Astrocyte (in vitro differentiated cells and primary cell): Measurements from ENCODE around the gene MOB3B. TPM values are rescaled to one million over a fixed set of nuclear protein-coding genes. Genes with fewer than 3 reads are reported as not detected.

Experiments used
- DNase-seq: peaks from one replicate; pipeline ENCODE4 v3.0.0-alpha.2; 2010; ENCODE audit warnings: low read depth
- FAIRE-seq: peaks from 2 replicates; lab custom pipeline; 2011; peaks lifted over from hg19 to GRCh38; lab: Jason Lieb, UNC
- H2AFZ ChIP-seq: 2 replicates; pipeline ENCODE4 v1.6.0; 2012; ENCODE audit warnings: low read depth, low read length, inconsistent platforms
- H3K27ac ChIP-seq: 2 replicates; pipeline ENCODE4 v1.5.1; 2011; ENCODE audit warnings: low read depth, low read length, inconsistent platforms
- H3K27me3 ChIP-seq: 2 replicates; pipeline ENCODE4 v1.6.0; 2011; ENCODE audit warnings: low read length, inconsistent platforms; ENCODE audit not compliant: insufficient read depth
- H3K36me3 ChIP-seq: 2 replicates; pipeline ENCODE4 v1.5.1; 2011; ENCODE audit warnings: low read length, inconsistent platforms; ENCODE audit not compliant: insufficient read depth
- H3K4me1 ChIP-seq: 2 replicates; pipeline ENCODE4 v1.5.1; 2011; ENCODE audit warnings: low read length, inconsistent platforms; ENCODE audit not compliant: insufficient read depth
- H3K4me2 ChIP-seq: 2 replicates; pipeline ENCODE4 v1.6.0; 2012; ENCODE audit warnings: low read length, inconsistent platforms
- H3K4me3 ChIP-seq: 2 replicates; pipeline ENCODE4 v1.5.1; 2011; ENCODE audit warnings: low read depth, mild to moderate bottlenecking, low read length, inconsistent platforms; ENCODE audit not compliant: insufficient read depth
- H3K79me2 ChIP-seq: 2 replicates; pipeline ENCODE4 v1.6.0; 2012; ENCODE audit warnings: mild to moderate bottlenecking, low read length, inconsistent platforms; ENCODE audit not compliant: insufficient read depth
- H3K9ac ChIP-seq: 2 replicates; pipeline ENCODE4 v1.6.0; 2012; ENCODE audit warnings: mild to moderate bottlenecking, low read length, inconsistent platforms
- H3K9me3 ChIP-seq: 2 replicates; pipeline ENCODE4 v1.5.1; 2012; ENCODE audit warnings: low read depth, mild to moderate bottlenecking, low read length, inconsistent platforms; ENCODE audit not compliant: insufficient read depth
- H4K20me1 ChIP-seq: 2 replicates; pipeline ENCODE4 v1.6.0; 2012; ENCODE audit warnings: low read length, inconsistent platforms; ENCODE audit not compliant: insufficient read depth
- H3K27ac Mint-ChIP-seq: one replicate; pipeline ENCODE4 v1.8.0; 2021; ENCODE audit warnings: mild to moderate bottlenecking, mixed read lengths; ENCODE audit not compliant: unreplicated experiment
- H3K27me3 Mint-ChIP-seq: one replicate; pipeline ENCODE4 v1.8.0; 2021; ENCODE audit warnings: low read depth, mixed read lengths; ENCODE audit not compliant: unreplicated experiment
- H3K36me3 Mint-ChIP-seq: one replicate; pipeline ENCODE4 v1.8.0; 2021; ENCODE audit warnings: low read depth, mixed read lengths; ENCODE audit not compliant: unreplicated experiment
- H3K4me1 Mint-ChIP-seq: one replicate; pipeline ENCODE4 v1.8.0; 2021; ENCODE audit warnings: low read depth, mixed read lengths; ENCODE audit not compliant: unreplicated experiment
- H3K4me3 Mint-ChIP-seq: one replicate; pipeline ENCODE4 v1.8.0; 2021; ENCODE audit warnings: mild to moderate bottlenecking, moderate library complexity, mixed read lengths; ENCODE audit not compliant: unreplicated experiment
- H3K9me3 Mint-ChIP-seq: one replicate; pipeline ENCODE4 v1.8.0; 2021; ENCODE audit warnings: mild to moderate bottlenecking, mixed read lengths; ENCODE audit not compliant: unreplicated experiment
- EZH2 ChIP-seq: IDR thresholded peaks from 2 replicates; pipeline ENCODE4 v1.6.1; 2012; ENCODE audit warnings: mild to moderate bottlenecking, low read length, inconsistent platforms; ENCODE audit not compliant: insufficient read depth
- total RNA-seq: library from RNA; stranded (reverse); gene quantifications from 2 replicates; pipeline ENCODE4 v1.2.1, GENCODE V29; 2021
- TF ChIP-seq, protein P1 (sequence below): IDR thresholded peaks from 2 replicates; pipeline ENCODE4 v1.5.1; 2011; ENCODE audit warnings: low read depth, mild to moderate bottlenecking, inconsistent platforms, low read length, moderate library complexity; ENCODE audit not compliant: insufficient read depth

The MOB3B gene
- total RNA-seq, 1 donor from 2014 or later, result 3.9 TPM

DNA sequence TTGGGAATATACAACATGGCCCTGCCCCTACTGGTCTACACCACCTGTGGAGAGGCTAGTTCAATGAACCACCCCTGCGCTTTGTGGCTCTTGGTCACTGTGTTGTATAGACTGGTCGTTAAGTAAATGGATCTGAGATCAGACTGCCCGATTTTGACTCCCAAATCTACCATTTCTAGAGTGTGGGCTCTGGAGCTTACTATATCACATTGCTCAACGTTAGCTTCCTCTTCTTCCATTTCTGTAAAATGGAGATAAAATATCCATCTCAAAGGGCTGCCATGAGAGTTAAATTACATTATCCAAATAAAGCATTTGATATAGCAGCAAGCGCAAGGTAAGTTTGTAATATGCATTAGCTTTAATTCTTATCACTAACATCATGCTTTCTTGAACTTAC is 58.2 kb downstream of the MOB3B start:
- Histone ChIP-seq H3K27ac (no peak overlapping the region), H4K20me1 (no peaks in the 10 kb centered on the region), H3K27me3 (no peaks in the 10 kb centered on the region), H3K4me2 (no peak overlapping the region), H3K9me3 (no peaks in the 10 kb centered on the region), H3K79me2 (no peaks in the 10 kb centered on the region), H3K9ac (no peak overlapping the region), H2AFZ (no peak overlapping the region), H3K36me3 (no peaks in the 10 kb centered on the region), H3K4me1 (peaks cover 4% of the 10 kb centered on the region), H3K4me3 (no peak overlapping the region)
- no peak overlapping the region for H3K4me3 Mint-ChIP-seq
- DNase-seq (no peak), FAIRE-seq (no peak)
- no peaks in the 10 kb centered on the region for H3K27me3 Mint-ChIP-seq
- H3K36me3 Mint-ChIP-seq, result no peaks in the 10 kb centered on the region
- no peaks in the 10 kb centered on the region for H3K9me3 Mint-ChIP-seq
- H3K27ac Mint-ChIP-seq, result no peak overlapping the region
- no peak for TF ChIP-seq EZH2
- TF ChIP-seq, protein P1, sequence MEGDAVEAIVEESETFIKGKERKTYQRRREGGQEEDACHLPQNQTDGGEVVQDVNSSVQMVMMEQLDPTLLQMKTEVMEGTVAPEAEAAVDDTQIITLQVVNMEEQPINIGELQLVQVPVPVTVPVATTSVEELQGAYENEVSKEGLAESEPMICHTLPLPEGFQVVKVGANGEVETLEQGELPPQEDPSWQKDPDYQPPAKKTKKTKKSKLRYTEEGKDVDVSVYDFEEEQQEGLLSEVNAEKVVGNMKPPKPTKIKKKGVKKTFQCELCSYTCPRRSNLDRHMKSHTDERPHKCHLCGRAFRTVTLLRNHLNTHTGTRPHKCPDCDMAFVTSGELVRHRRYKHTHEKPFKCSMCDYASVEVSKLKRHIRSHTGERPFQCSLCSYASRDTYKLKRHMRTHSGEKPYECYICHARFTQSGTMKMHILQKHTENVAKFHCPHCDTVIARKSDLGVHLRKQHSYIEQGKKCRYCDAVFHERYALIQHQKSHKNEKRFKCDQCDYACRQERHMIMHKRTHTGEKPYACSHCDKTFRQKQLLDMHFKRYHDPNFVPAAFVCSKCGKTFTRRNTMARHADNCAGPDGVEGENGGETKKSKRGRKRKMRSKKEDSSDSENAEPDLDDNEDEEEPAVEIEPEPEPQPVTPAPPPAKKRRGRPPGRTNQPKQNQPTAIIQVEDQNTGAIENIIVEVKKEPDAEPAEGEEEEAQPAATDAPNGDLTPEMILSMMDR, result no peak
- H3K4me1 Mint-ChIP-seq, result peaks cover 4% of the 10 kb centered on the region

- H3K4me1 ChIP-seq, result peaks cover 4% of the 10 kb centered on the region
Measured at GRCh38 chr9:27470291-27470856, 59.2 kb downstream of the MOB3B start.

GRCh38 chr9:27469550-27469949 is 60.1 kb downstream of the MOB3B start:
- peaks cover 4% of the 10 kb centered on the region for H3K4me1 Mint-ChIP-seq
- Histone ChIP-seq H3K9ac (no peak overlapping the region), H4K20me1 (no peaks in the 10 kb centered on the region), H3K4me3 (no peak overlapping the region), H2AFZ (no peak overlapping the region), H3K36me3 (no peaks in the 10 kb centered on the region), H3K79me2 (no peaks in the 10 kb centered on the region), H3K4me2 (no peak overlapping the region), H3K27ac (no peak overlapping the region), H3K27me3 (no peaks in the 10 kb centered on the region), H3K9me3 (no peaks in the 10 kb centered on the region), H3K4me1 (peaks cover 4% of the 10 kb centered on the region)
- peaks cover 5% of the 10 kb centered on the region for H3K36me3 Mint-ChIP-seq
- no peak for DNase-seq
- H3K4me3 Mint-ChIP-seq, result no peak overlapping the region
- H3K9me3 Mint-ChIP-seq, result no peaks in the 10 kb centered on the region
- FAIRE-seq, result no peak
- TF ChIP-seq, protein P1, result no peak
- no peak for TF ChIP-seq EZH2
- no peak overlapping the region for H3K27ac Mint-ChIP-seq
- H3K27me3 Mint-ChIP-seq, result no peaks in the 10 kb centered on the region

More at GRCh38 chr9:27470291-27470856, 59.2 kb downstream of the MOB3B start:
- no peak overlapping the region for H3K27ac ChIP-seq
- no peaks in the 10 kb centered on the region for H3K27me3 ChIP-seq
- no peak for TF ChIP-seq EZH2
- TF ChIP-seq, protein P1, result no peak
- H3K4me2 ChIP-seq, result no peak overlapping the region
- FAIRE-seq, result no peak
- peaks cover 4% of the 10 kb centered on the region for H3K4me1 Mint-ChIP-seq
- peaks cover 5% of the 10 kb centered on the region for H3K36me3 Mint-ChIP-seq
- no peak overlapping the region for H3K27ac Mint-ChIP-seq
- no peak for DNase-seq
- no peak overlapping the region for H3K9ac ChIP-seq
- H4K20me1 ChIP-seq, result no peaks in the 10 kb centered on the region
- no peak overlapping the region for H3K4me3 Mint-ChIP-seq
- H3K27me3 Mint-ChIP-seq, result no peaks in the 10 kb centered on the region
- H3K79me2 ChIP-seq, result no peaks in the 10 kb centered on the region
- H3K36me3 ChIP-seq, result no peaks in the 10 kb centered on the region
- H3K9me3 ChIP-seq, result no peaks in the 10 kb centered on the region
- no peak overlapping the region for H2AFZ ChIP-seq
- no peaks in the 10 kb centered on the region for H3K9me3 Mint-ChIP-seq
- H3K4me3 ChIP-seq, result no peak overlapping the region
